OCI-M1 (cell line): ENCODE data around the gene HELZ.
"Not testable (repeated sequence)": the region's sequence is repeated elsewhere in the genome, so short reads cannot be mapped to it uniquely, and the experiment has no call there.

Experiments
- DNase-seq: peaks from one replicate; lab custom pipeline; 2025; lab: John Stamatoyannopoulos, UW

HELZ gene

DNA sequence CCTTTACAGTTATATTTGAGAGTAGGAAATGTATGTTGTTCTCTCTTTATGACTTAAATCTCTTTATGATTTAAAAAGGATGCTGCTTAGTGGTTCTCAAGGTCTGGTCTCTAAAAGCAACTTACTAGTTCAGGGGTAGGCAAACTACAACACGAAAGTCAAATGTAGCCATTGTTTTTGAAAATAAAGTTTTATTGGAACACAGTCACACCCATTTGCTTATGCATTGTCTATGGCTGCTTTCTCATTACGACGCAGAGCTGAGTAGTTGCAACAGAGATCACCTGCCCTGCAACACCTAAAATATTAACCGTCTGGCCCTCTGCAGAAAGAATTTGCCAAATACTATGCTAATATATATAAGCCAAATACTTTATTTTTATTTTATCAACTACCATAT lies 58.2 kb downstream of the HELZ start:
- no peak for DNase-seq

GRCh38 chr17:67183531-67183930 lies 61.5 kb downstream of the HELZ start:
- no peak for DNase-seq

GRCh38 chr17:67181825-67182224 lies 63.2 kb downstream of the HELZ start:
- DNase-seq: no peak

GRCh38 chr17:67180275-67180674 lies 64.7 kb downstream of the HELZ start:
- no peak for DNase-seq

DNA sequence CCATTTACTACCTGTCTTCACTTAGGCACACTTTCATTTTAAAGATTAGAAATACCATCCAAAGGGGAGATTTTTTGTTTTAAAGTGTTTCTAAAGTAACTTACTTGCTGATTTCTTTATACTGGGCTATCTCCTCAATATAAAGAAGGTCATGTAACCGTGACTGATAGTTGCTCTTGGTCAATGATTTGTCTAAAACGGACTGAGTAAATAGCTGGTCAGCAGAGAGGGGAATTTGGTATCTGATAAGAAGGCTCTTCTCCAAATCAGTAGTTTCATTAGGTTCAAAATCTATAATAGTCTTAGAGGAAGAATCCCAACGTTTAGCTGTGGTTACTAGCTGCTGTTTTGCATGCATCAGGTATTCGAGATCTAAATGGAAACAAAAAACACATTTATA lies 66.4 kb downstream of the HELZ start:
- DNase-seq: no peak

GRCh38 chr17:67177732-67178131 lies 67.3 kb downstream of the HELZ start:
- no peak for DNase-seq

DNA sequence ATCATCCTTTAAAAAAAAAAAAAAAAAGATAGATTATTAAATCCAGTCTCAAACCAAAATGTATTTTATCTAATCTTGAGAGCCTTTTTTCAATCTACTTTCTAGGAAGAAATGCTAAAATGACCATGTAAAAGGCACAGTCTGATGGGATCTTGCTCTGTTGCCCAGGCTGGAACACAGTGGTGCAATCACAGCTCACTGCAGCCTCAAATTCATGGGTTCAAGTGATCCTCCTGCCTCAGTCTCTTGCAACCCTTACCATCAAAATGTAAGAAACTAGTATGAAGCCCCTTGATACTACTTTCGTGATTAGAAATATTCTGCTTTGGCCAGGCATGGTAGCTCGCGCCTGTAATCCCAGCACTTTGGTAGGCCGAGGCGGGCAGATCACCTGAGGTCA lies 70.8 kb downstream of the HELZ start:
- no peak for DNase-seq

DNA sequence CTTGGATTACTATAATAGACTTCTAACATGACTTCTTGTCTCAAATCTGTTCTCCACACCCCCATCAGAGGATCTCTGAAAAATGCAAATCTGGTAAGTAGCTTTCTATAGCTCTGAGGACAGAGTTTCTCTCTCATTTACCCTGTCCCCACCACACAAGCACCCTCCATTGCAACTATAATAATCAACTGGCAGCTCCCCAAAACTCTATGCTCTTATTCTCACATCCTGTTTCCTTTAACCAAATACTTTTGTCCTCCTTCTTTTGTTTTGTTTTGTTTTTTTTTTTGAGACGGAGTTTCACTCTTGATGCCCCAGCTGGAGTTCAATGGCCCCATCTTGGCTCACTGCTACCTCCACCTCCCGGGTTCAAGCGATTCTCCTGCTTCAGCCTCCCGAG lies 73.4 kb downstream of the HELZ start:
- DNase-seq: no peak

DNA sequence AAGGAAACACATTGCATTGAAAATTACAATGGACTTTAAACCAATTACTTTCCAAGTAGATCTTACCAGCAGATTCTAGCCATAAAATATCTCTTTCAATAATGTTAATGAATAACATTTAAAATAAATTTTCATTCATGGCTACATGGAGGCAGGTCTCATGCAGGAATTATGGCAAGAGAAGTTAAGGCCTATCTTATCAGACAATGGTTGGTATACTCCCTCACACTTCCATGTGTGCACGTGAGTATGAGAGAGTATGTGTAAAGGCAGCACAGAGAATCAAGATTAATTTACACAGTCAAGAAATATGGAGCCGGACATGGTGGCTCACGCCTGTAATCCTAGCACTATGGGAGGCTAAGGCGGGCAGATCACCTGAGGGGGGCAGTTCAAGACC lies 76.5 kb downstream of the HELZ start:
- peak; percentile 33 for DNase-seq

- no peak for DNase-seq
Observed at GRCh38 chr17:67165201-67165600, 79.8 kb downstream of the HELZ start.

DNA sequence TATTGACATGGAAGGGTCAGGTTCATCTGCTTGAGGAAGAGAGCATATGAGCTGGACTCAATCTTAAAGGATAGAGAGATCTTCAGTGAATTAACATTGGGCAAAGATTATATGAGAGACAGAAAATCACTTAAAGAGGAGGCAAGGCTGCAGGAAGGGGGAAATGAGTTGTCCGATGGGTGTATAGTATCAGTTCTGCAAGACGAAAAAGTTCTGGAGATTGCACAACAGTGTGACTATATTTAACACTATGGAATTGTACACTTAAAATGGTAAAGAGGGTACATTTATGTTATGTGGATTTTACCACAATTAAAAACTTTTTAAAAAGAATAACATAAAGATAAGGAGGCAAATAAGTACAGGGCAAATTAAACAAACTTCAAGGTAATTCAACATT lies 80.7 kb downstream of the HELZ start:
- no peak for DNase-seq

DNA sequence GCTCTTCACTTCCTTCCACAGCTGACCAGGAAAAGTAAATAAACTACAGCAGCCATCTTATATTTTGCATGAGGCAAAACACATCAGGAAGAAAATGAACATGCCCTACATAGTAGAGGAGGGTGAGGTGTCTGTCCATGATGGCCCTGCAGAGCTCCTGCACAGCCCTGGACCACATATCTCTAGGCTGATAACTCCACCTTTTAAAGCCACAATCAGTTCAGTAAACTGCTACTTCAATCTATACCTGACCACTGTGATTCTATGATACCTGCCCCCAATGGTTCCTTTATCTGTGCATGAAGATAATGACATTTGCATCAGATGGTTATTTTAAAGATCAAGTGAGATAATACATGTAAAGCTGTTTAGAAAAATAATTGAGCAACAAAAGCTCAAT lies 82.2 kb downstream of the HELZ start:
- DNase-seq: no peak

GRCh38 chr17:67161573-67161972 lies 83.4 kb downstream of the HELZ start:
- no peak for DNase-seq

GRCh38 chr17:67160791-67161190 lies 84.2 kb downstream of the HELZ start:
- no peak for DNase-seq

DNA sequence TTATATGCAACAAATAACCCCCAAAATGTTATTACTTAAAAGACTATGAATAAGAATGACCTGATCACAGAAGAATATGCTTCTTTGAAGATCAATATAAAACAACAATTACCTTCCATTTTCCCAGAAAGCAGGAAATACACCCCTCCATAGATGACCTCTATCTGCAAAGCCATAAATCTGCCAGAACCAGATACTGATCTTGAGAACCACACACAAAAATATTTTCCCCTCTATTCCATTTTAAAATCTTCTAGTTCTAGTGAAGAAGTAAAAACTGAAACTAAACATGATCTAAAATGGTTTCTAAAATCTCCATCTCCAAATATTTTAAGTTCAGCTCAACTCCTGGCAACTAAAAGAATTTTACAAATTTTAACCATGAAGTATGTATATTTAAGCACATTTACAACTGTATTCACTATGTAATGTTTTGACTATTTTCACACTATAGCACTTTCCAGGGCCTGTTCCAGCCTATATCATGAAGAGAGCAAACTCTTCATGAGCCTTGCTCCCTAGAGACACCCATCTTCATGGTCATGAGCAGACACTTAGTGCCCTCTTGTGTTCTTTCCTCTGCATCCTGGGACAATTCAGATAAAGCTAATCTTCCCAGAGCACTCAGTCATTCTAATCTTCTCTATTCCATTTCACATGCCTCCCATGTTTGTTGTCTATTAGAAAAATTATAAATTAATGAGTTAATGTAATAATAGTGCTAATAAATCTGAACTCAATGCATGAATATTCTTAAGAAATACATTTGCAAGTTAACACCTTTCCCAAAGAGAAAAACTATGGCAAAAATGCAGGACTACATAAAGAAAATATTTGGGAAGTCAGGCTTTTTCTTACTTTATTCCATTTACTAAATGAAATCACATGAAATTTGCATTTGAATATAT lies 87.0 kb downstream of the HELZ start:
- peak; percentile 75 for DNase-seq

GRCh38 chr17:67156269-67157199 lies 88.5 kb downstream of the HELZ start:
- peak; percentile 20 for DNase-seq

DNA sequence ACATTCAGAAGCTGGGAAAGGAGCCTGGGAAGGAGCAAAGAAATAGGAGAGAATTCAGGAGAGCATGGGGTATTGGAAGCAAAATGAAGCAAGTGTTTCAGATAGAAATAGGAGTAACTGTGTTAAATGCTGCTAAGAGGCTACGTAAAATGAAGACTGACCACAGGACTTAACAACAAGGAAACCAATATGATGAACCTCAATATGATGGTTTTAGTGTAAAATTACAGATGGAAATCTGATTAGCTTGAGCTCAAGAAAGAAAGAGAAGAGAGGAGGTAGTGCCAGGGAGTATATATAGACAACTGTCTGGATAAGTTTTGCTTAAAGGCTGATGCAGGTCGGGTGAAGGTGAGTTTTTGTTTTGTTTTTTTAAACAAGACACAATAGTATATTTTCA lies 92.2 kb downstream of the HELZ start:
- DNase-seq: no peak

DNA sequence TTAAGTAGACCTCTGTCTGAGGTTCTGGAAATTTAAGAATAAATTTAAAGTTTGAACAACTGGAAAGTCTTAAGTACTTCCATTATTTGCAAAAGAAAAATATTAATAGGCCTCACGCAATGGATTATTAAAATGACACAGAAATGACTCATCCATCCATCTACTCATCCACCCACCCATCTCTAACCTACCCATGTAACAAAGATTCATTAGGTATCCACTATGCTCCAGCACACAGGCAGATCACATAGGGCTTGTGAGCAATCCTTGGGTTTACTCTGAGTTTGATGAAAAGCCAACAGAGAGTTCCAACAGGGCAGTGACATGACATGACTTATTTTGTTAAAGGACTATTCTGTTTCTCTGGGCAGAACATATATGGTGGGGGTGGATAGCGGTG lies 93.3 kb downstream of the HELZ start:
- no peak for DNase-seq

DNA sequence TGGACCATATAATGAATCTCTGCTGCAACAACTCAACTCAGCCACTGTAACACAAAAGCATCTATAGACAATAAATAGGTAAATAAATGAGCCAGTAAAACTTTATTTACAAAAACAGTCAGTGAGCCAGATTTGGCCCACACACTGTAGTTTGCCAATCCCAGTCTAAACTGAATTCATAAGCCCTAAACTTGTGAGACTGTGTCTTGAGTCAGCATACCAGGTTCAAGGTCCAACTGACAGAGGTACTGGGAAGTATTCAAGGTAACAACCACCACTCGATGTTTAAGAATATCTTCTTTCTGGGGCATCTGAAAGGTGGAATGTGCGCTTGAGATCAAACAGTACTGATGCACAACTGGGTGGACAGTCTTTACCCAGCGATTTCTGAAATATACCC lies 94.2 kb downstream of the HELZ start:
- no peak for DNase-seq

GRCh38 chr17:67148352-67148751 lies 96.6 kb downstream of the HELZ start:
- DNase-seq: no peak

GRCh38 chr17:67145183-67145805 lies 99.7 kb downstream of the HELZ start:
- DNase-seq: no peak

- DNase-seq: no peak
Observed at GRCh38 chr17:67143318-67143717, 101.7 kb downstream of the HELZ start.

DNA sequence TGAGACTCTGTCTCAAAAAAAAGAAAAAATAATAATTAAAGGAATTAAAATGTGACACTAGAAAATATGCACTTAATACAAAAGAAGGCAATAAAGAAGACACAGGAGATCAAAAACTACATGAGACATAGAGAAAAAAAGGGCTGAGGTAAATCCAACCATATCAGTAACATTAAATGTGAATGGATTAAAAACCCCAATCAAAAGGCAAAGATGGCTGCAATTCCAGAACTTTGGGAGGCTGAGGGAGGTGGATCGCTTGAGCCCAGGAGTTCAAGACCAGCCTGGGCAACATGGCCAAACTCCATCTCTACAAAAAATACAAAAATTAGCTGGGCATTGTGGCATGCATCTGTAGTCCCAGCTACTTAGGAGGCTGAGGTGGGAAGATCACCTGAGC lies 103.0 kb downstream of the HELZ start:
- DNase-seq: not testable (repeated sequence)
